Activated naive CD4-positive, alpha-beta T cell (primary cell): Measurements from ENCODE around the gene ATG10.

Source experiments
- DNase-seq, 4 experiments: peaks; one replicate each; lab custom pipeline; 2025; lab: John Stamatoyannopoulos, UW

ATG10 gene

GRCh38 chr5:82164977-82165713, 193.3 kb downstream of the ATG10 start:
- no peak for DNase-seq

GRCh38 chr5:82165740-82166530, 194.1 kb downstream of the ATG10 start:
- peak in 1 of 4 experiments; percentile 0 for DNase-seq

GRCh38 chr5:82167372-82167935, 195.6 kb downstream of the ATG10 start:
- DNase-seq, result no peak

- DNase-seq, result no peak
Observed at GRCh38 chr5:82168294-82168693, 196.5 kb downstream of the ATG10 start.

GRCh38 chr5:82169892-82170291, 198.1 kb downstream of the ATG10 start:
- DNase-seq, result no peak

- DNase-seq, result peak in 3 of 4 experiments; percentile 1 to 48 (median 44)
Observed at GRCh38 chr5:82174128-82174918, 202.5 kb downstream of the ATG10 start.

- DNase-seq, result no peak
Observed at GRCh38 chr5:82174919-82175219, 203.0 kb downstream of the ATG10 start.

- DNase-seq, result no peak
Observed at GRCh38 chr5:82176115-82176814, 204.4 kb downstream of the ATG10 start.

GRCh38 chr5:82178378-82178777, 206.6 kb downstream of the ATG10 start:
- DNase-seq, result no peak

- no peak for DNase-seq
Observed at GRCh38 chr5:82182662-82183061, 210.8 kb downstream of the ATG10 start.

GRCh38 chr5:82183828-82184227, 212.0 kb downstream of the ATG10 start:
- no peak for DNase-seq

GRCh38 chr5:82185851-82186250, 214.0 kb downstream of the ATG10 start:
- no peak for DNase-seq

- DNase-seq, result no peak
Observed at GRCh38 chr5:82197550-82197949, 225.7 kb downstream of the ATG10 start.

GRCh38 chr5:82204567-82204966, 232.7 kb downstream of the ATG10 start:
- DNase-seq, result no peak

- no peak for DNase-seq
Observed at GRCh38 chr5:82205005-82205404, 233.2 kb downstream of the ATG10 start.

GRCh38 chr5:82208371-82208770, 236.5 kb downstream of the ATG10 start:
- no peak for DNase-seq

GRCh38 chr5:82211855-82212572, 240.2 kb downstream of the ATG10 start:
- no peak for DNase-seq

GRCh38 chr5:82217917-82218316, 246.1 kb downstream of the ATG10 start:
- no peak for DNase-seq

GRCh38 chr5:82218374-82219156, 246.7 kb downstream of the ATG10 start:
- DNase-seq, result no peak

GRCh38 chr5:82221020-82221419, 249.2 kb downstream of the ATG10 start:
- no peak for DNase-seq
